GM20431 (cell line): ENCODE results near the gene CCDC50.

ENCODE experiments used
- in situ Hi-C: fragments of 300-500 bp; cut with MseI, MboI; formaldehyde crosslinking; loops from one replicate; pipeline ENCODE4 v1.15.0; 2020; ENCODE audit warnings: low sequenced_read_pairs; ENCODE audit not compliant: unreplicated experiment

CCDC50 gene

GRCh38 chr3:191409791-191410359, 80.7 kb downstream of the CCDC50 start:
- in situ Hi-C loops = loop anchor here (10.0 kb wide), 1 partner anchor 1035 kb away; no protein-coding TSS in a partner anchor

- in situ Hi-C loops = loop anchor here (10.0 kb wide), 1 partner anchor 1032 kb away; no protein-coding TSS in a partner anchor
Measured at GRCh38 chr3:191412759-191413158, 83.6 kb downstream of the CCDC50 start.

GRCh38 chr3:191414286-191414685, 85.1 kb downstream of the CCDC50 start:
- in situ Hi-C loops = loop anchor here (10.0 kb wide), 1 partner anchor 1031 kb away; no protein-coding TSS in a partner anchor

- in situ Hi-C loops = loop anchor here (10.0 kb wide), 1 partner anchor 1030 kb away; no protein-coding TSS in a partner anchor
Measured at GRCh38 chr3:191414732-191415131, 85.5 kb downstream of the CCDC50 start.

- in situ Hi-C loops = loop anchor here (10.0 kb wide), 1 partner anchor 1029 kb away; no protein-coding TSS in a partner anchor
Measured at GRCh38 chr3:191415566-191415965, 86.4 kb downstream of the CCDC50 start.

GRCh38 chr3:191417457-191417729, 88.2 kb downstream of the CCDC50 start:
- in situ Hi-C loops = loop anchor here (10.0 kb wide), 1 partner anchor 1027 kb away; no protein-coding TSS in a partner anchor

GRCh38 chr3:191420771-191421170, 91.6 kb downstream of the CCDC50 start:
- in situ Hi-C loops = no loop called here

- in situ Hi-C loops = no loop called here
Measured at GRCh38 chr3:191424881-191425280, 95.7 kb downstream of the CCDC50 start.

GRCh38 chr3:191425322-191425734, 96.1 kb downstream of the CCDC50 start:
- in situ Hi-C loops = no loop called here

- in situ Hi-C loops = no loop called here
Measured at GRCh38 chr3:191426311-191426710, 97.1 kb downstream of the CCDC50 start.

- in situ Hi-C loops = no loop called here
Measured at GRCh38 chr3:191428177-191428576, 99.0 kb downstream of the CCDC50 start.

- in situ Hi-C loops = no loop called here
Measured at GRCh38 chr3:191430103-191430502, 100.9 kb downstream of the CCDC50 start.

GRCh38 chr3:191431160-191431822, 102.1 kb downstream of the CCDC50 start:
- in situ Hi-C loops = no loop called here

- in situ Hi-C loops = no loop called here
Measured at GRCh38 chr3:191432162-191432561, 103.0 kb downstream of the CCDC50 start.

GRCh38 chr3:191434024-191434423, 104.8 kb downstream of the CCDC50 start:
- in situ Hi-C loops = no loop called here

- in situ Hi-C loops = no loop called here
Measured at GRCh38 chr3:191435981-191436380, 106.8 kb downstream of the CCDC50 start.

- in situ Hi-C loops = no loop called here
Measured at GRCh38 chr3:191438150-191438814, 109.1 kb downstream of the CCDC50 start.

- in situ Hi-C loops = no loop called here
Measured at GRCh38 chr3:191440532-191440931, 111.3 kb downstream of the CCDC50 start.

- in situ Hi-C loops = no loop called here
Measured at GRCh38 chr3:191441687-191442086, 112.5 kb downstream of the CCDC50 start.

- in situ Hi-C loops = no loop called here
Measured at GRCh38 chr3:191444569-191444968, 115.4 kb downstream of the CCDC50 start.
